ENCODE data around the gene BABAM2.

The BABAM2 gene

DNA sequence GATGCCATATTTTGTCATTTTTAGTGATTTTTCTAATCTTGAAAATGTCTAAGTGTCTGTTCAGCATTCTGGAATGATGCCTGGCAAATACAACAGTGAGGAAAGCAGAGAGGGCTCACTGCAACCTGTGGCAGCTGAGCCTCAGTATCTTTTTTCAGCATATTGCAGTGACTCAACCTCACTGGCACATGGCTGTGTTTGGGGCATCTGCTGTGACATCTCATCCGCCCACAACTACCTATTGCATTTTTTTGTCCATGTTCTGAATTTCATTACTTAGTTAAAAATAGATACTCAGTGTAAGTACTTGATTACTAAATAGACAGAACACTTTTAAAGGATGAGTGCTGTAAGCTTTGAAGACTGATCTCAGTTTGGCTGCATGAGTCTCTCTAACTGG is 10.7 kb downstream of the BABAM2 start:
- no peak overlapping the region for H3K4me2 ChIP-seq (ENCODE audit: low read depth, low read length, poor library complexity, severe bottlenecking)
- H3K4me3 ChIP-seq (ENCODE audit: insufficient read depth, low read length, poor library complexity, severe bottlenecking): no peak overlapping the region
- H3K9me3 ChIP-seq (ENCODE audit: insufficient read depth, low read length): no peaks in the 10 kb centered on the region
- no peaks in the 10 kb centered on the region for H4K20me1 ChIP-seq (ENCODE audit: low read depth, low read length)
- no peak overlapping the region for H3K27ac ChIP-seq (ENCODE audit: low read depth, low read length)
- H3K9me2 ChIP-seq (replicated peaks; ENCODE audit: insufficient read depth, low read length): no peaks in the 10 kb centered on the region
- no peak overlapping the region for H2AFZ ChIP-seq (ENCODE audit: low read depth, low read length, severe bottlenecking)
- peaks cover 9% of the 10 kb centered on the region for H3K79me2 ChIP-seq (ENCODE audit: insufficient read depth, low read length)
- H3F3A ChIP-seq (ENCODE audit: insufficient read depth): no peaks in the 10 kb centered on the region
- no peak overlapping the region for H3K9ac ChIP-seq (ENCODE audit: low read length)
- TF ChIP-seq, protein P1, sequence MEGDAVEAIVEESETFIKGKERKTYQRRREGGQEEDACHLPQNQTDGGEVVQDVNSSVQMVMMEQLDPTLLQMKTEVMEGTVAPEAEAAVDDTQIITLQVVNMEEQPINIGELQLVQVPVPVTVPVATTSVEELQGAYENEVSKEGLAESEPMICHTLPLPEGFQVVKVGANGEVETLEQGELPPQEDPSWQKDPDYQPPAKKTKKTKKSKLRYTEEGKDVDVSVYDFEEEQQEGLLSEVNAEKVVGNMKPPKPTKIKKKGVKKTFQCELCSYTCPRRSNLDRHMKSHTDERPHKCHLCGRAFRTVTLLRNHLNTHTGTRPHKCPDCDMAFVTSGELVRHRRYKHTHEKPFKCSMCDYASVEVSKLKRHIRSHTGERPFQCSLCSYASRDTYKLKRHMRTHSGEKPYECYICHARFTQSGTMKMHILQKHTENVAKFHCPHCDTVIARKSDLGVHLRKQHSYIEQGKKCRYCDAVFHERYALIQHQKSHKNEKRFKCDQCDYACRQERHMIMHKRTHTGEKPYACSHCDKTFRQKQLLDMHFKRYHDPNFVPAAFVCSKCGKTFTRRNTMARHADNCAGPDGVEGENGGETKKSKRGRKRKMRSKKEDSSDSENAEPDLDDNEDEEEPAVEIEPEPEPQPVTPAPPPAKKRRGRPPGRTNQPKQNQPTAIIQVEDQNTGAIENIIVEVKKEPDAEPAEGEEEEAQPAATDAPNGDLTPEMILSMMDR (IDR thresholded peaks at IDR 0.05; ENCODE audit: insufficient read depth, low read length, poor library complexity, severe bottlenecking): no peak
- no peak for TF ChIP-seq EZH2phosphoT487 (conservative IDR thresholded peaks at IDR 0.05; ENCODE audit: low read length)
- H3K36me3 ChIP-seq (ENCODE audit: low read length): peaks cover 10% of the 10 kb centered on the region; the same call in 1 of the 2 replicates
- H3K27me3 ChIP-seq (ENCODE audit: low read length): no peaks in the 10 kb centered on the region

DNA sequence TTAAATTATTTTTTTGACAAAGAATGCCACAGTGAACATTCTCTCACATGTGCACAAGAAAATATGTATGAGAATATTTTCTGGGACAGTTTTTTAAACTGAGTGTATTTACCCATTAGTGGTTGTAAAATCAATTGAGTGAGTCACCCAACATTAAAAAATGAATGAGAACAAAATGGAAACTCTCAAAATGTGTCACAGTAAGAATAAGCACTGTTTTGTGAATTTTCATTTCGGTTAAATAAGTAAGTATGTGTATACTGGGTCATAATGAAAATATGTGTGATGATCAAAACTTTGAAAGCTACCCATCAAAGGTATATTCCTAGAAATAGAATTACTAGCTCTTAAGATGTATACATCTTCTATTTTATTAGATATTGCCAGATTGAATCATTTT is 11.6 kb downstream of the BABAM2 start:
- Histone ChIP-seq H4K20me1 (ENCODE audit: low read depth, low read length) (no peaks in the 10 kb centered on the region), H3K36me3 (ENCODE audit: low read length) (peaks cover 10% of the 10 kb centered on the region; the same call in 1 of the 2 replicates), H3K9me3 (ENCODE audit: insufficient read depth, low read length) (no peaks in the 10 kb centered on the region), H3K9ac (ENCODE audit: low read length) (no peak overlapping the region), H3K9me2 (replicated peaks; ENCODE audit: insufficient read depth, low read length) (no peaks in the 10 kb centered on the region), H2AFZ (ENCODE audit: low read depth, low read length, severe bottlenecking) (no peak overlapping the region), H3K27ac (ENCODE audit: low read depth, low read length) (no peak overlapping the region), H3K79me2 (ENCODE audit: insufficient read depth, low read length) (peaks cover 13% of the 10 kb centered on the region), H3K27me3 (ENCODE audit: low read length) (no peaks in the 10 kb centered on the region), H3K4me3 (ENCODE audit: insufficient read depth, low read length, poor library complexity, severe bottlenecking) (no peak overlapping the region), H3K4me2 (ENCODE audit: low read depth, low read length, poor library complexity, severe bottlenecking) (no peak overlapping the region), H3F3A (ENCODE audit: insufficient read depth) (no peaks in the 10 kb centered on the region)
- no peak for TF ChIP-seq EZH2phosphoT487 (conservative IDR thresholded peaks at IDR 0.05; ENCODE audit: low read length)
- TF ChIP-seq, protein P1 (IDR thresholded peaks at IDR 0.05; ENCODE audit: insufficient read depth, low read length, poor library complexity, severe bottlenecking): no peak

DNA sequence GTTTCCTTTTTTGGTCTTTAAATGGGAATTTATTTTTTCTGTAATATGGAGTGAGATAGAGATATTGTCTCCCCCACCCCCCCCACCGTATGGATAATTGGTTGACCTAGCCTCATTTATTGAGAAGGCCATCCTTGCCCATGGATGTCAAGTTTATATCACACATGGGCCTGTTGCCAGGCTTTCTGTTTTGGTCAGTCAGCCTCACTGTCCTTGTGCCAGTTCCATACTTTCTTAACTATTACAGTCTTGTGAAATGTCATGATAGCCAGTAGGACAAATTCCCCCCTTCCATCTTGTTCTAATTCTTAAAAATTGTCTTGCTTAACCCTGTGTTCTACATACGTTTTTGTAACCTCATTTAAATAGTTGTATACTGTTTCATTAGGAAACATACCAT is 12.5 kb downstream of the BABAM2 start:
- no peaks in the 10 kb centered on the region for H4K20me1 ChIP-seq (ENCODE audit: low read depth, low read length)
- no peaks in the 10 kb centered on the region for H3K9me2 ChIP-seq (replicated peaks; ENCODE audit: insufficient read depth, low read length)
- no peak overlapping the region for H3K4me2 ChIP-seq (ENCODE audit: low read depth, low read length, poor library complexity, severe bottlenecking)
- H3K79me2 ChIP-seq (ENCODE audit: insufficient read depth, low read length): peaks cover 14% of the 10 kb centered on the region
- TF ChIP-seq, protein P1 (IDR thresholded peaks at IDR 0.05; ENCODE audit: insufficient read depth, low read length, poor library complexity, severe bottlenecking): no peak
- no peak for TF ChIP-seq EZH2phosphoT487 (conservative IDR thresholded peaks at IDR 0.05; ENCODE audit: low read length)
- H3K36me3 ChIP-seq (ENCODE audit: low read length): peaks cover 10% of the 10 kb centered on the region; the same call in 1 of the 2 replicates
- no peaks in the 10 kb centered on the region for H3K9me3 ChIP-seq (ENCODE audit: insufficient read depth, low read length)
- H3K9ac ChIP-seq (ENCODE audit: low read length): no peak overlapping the region
- H2AFZ ChIP-seq (ENCODE audit: low read depth, low read length, severe bottlenecking): no peak overlapping the region
- H3K27ac ChIP-seq (ENCODE audit: low read depth, low read length): no peak overlapping the region
- H3K4me3 ChIP-seq (ENCODE audit: insufficient read depth, low read length, poor library complexity, severe bottlenecking): no peak overlapping the region
- H3K27me3 ChIP-seq (ENCODE audit: low read length): no peaks in the 10 kb centered on the region
- H3F3A ChIP-seq (ENCODE audit: insufficient read depth): no peaks in the 10 kb centered on the region

All from SU-DHL-6 (cell line).